GM18873 (cell line): ENCODE data around the gene SCD5.

ENCODE experiments used
- ATAC-seq: cut with Tn5 transposase; IDR thresholded peaks from one replicate; pipeline ENCODE4 v1.9.1; 2021; ENCODE audit warnings: mild to moderate bottlenecking, moderate library complexity, moderate number of reproducible peaks; ENCODE audit not compliant: unreplicated experiment, low FRiP score

SCD5 gene

DNA sequence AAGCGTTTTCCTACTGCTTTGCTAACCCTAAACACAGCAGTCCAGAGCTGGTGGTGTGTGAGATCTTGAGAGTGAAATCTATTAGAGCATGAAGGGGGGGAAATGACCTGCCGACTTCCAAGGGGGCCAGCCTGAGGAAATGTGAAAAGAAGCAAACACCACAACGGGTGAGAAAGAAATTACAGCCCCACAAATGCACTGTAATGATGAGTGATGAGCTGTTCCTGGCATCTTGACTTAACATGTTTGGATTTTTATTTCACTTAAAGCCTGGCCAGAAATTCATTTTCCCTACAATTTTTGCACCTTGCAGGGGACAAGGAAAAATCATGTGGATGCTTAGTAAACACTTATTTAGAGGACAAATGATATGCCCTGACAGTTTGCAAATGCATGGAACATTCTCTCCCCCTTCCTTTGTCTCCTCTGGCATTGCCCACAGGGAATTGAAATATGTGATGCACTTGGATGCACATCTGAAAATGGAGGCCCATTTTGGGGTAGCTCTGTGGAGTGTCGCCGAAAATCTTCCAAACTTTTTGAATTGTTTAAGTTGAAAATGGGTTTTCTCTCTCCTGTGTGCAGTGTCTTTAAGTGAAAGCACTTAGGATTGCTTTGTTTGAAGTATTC lies 152.5 kb downstream of the SCD5 start:
- ATAC-seq, result no peak

DNA sequence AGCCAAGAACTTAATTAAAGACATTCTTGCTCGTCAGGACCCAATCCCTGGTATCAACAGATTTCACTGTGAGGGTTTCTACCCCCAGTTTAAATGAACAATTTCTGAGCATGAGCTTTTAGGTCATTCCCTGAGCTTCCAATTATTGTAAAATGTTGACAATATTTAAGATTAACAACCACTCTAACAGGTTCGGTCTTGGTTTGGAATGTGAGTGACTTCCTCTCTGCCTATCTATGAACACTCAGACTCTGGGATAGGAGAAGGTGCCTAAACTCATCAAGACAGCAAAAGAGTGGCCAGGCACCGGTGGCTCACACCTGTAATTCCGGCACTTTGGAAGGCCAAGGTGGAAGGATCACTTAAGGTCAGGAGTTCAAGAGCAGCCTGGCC lies 153.9 kb downstream of the SCD5 start:
- no peak for ATAC-seq

DNA sequence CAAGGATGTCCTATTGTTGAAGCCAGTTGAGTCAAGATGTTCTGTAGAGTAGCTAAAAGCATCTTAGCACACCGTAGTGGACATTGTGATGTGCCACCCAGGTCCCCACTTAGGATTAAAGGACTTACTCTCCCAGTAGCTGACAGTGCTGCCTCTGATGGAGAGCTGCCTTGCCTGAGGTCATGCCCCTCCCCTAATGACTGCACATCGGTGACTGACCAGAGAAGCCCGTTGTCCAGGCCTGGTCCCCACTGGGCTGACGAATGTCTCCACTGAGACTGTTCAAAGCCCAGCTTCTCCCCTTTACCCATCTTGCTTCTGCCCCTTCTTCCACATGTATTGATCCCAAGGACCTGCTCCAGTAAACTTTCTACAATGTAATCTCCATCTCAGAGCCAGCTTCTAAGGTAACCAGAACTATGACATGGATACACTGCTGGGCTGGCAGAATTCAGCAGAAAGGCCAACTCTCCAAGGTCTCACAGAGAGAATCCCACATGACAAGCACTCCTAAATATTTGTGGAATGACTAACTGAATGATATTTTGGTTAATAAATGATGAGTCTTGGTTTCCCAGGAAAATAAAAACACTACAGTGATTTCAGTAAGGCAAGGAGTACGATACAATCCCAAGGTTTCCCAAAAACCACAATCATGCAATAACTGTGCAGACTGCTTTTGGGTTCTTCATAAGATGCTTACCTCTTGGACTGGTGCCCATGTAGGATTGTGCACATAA lies 154.4 kb downstream of the SCD5 start:
- no peak for ATAC-seq

DNA sequence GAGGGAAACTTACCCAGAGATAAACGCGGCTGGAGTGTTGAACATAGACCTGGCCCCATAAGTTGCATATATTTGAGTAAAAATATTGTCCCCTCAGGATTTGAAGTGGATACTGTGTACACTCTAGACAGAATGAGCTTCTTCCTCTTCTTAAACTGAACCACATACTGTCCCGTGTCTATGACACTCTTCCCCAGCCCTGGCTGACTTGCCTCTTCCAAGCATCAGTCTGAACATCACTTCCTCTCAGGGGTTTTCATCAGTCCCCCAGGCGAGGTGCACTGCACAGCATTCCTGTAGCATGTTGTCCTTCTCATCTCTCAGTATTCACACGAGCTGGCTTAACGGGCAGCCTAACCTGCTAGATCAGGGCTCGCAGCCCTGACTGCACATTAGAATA lies 156.3 kb downstream of the SCD5 start:
- ATAC-seq, result no peak

DNA sequence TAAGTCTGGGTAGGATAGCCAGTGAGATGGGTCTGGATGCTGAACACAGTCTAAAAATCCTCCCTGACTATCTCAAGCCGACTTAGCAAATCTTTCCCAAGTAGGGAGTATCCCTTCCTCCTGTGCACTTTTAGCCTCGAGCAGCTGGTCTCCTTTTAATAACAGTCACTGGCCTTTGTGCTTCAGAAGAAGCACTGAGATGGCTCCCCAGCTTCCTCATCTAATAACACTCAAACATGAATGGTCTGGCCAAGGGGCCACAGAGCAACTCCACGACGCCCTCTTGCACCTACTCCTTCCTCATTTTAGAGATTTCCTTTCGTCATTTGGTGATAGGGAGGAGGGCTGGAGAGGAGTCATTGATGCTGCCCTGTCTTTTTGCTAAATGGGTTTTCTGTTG lies 158.1 kb downstream of the SCD5 start:
- no peak for ATAC-seq

DNA sequence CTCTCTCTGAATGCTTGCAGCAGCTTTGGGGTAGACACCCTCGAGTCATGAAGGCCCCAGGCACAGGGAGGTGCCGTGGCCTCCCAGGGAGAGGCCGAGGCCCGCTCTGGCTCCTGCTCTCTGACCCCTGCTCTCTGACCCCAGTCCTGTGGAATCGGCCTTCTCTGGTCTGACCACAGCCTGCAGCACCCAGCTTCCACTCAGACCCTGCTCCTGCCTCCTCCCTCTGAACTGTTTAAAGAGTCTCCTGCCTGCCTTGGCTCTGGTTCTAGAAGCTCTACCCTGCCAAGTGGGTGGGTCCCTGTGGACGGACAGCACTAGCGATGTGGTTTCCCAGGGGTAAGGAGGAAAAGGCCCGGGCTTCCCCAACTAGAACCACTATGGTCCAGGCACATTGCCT lies 158.6 kb downstream of the SCD5 start:
- no peak for ATAC-seq

DNA sequence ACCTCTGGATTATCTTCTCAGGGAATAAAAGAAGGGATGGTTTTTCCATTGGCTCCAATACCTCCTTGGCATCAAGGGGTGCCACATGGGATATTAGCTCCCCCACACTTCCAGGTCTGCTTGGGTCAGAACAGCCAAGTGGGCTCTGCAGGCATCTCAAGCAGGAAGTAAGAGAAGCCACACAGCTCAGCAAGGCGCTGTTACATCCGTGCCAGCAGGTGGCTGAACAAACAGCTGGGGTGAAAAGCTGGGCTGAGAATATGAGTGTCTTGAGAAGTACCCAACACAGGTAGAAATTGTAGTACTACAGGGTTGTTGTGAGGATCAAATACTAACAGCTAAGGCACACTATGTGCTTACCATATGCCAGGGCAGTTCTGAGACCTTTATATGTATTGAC lies 160.1 kb downstream of the SCD5 start:
- ATAC-seq, result no peak

DNA sequence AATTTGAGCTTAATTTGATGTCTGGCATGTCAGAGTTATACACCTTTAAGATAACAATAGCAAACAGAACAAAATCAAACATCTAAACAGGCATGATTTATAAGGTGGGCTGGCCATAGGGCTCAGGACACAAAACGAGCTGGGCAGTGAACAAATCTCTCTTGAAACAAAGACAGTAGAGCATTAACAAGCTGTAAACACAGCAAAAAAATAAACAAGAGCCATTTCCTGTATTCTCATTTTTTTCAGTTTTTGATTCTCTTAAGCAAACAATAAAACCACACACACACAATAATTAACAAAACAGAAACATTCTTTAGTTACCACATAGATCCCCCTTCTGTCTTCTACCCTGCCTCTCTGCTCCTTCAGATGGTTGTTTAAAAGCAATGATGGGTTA lies 168.5 kb downstream of the SCD5 start:
- no peak for ATAC-seq

DNA sequence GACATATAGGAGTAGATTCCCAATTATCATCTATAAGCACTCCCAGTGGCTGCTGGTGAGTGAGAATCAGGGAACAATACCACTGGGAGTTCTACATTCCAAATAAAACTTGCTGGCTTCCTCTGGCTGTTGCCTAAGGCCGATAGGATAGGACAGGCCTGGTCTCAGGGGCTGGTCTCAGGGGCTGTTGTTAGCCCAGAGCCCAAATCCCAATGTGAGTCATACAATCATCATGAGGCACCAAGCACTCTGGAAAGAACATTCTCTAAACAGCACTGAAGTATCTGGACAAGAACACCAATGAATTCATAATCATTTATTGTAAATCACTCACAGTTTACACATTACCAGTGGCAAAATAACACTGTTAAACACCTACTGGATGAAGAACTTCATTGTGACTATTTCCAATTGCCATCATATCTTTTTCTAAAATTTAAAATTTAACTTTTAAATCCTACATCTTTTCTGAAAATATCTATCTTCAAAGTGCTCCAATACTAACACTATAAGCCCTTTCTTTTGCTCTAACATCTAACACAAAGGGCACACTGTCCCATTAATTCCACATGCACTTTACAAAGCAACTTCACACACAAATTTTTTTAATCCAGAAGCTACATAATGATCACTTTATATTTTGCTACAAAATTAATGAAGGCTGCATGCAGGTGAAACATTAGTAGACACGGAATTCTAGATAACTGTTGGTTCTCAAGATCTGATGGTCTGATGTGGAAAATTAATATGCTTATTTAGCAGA lies 169.2 kb downstream of the SCD5 start:
- no peak for ATAC-seq

DNA sequence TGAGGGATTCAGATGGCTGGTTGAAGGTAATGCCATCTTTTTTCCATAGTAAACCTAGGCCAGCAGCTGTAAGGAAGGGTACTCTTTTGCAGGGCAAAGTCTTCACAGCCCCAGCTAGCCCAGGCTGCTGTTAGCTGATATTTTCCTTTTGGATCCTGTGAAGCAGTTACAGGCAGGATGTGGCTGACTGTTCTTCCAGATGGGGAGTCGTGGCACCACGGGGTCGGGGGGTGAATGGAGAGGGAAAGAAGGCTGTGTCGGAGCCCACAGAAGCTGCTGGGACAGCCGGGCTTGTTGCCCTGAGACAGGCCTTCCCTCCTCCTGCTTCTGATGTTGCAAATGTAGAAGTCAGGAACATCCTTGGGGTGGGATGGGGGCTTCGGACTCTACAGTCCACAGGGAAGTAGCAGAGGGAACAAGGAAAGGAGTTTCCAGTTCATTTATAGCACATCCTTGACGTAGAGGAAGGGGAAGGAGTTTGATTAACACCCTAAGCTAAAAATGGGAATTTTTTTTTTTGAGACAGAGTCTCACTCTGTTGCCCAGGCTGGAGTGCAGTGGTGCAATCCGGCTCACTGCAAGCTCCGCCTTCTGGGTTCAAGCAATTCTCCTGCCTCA lies 172.2 kb downstream of the SCD5 start:
- no peak for ATAC-seq

DNA sequence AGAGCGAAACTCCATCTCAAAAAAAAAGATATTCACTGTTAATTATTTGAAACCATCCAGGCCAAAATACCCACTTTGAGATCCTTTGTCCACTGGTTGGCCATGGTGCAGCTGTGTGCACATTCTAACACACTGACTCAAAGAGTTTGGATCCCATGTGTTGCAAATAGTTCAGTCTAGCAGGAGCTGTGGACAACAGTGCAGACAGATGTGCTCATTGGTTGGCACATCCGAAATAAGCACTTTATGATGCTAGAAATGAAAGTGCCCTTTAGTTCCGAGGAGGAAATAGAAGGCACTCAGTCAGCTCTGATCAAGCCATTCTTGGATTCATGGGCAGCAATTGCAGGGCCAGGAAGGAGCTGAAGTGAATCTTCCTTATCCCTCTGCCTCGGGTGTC lies 173.8 kb downstream of the SCD5 start:
- ATAC-seq, result no peak

DNA sequence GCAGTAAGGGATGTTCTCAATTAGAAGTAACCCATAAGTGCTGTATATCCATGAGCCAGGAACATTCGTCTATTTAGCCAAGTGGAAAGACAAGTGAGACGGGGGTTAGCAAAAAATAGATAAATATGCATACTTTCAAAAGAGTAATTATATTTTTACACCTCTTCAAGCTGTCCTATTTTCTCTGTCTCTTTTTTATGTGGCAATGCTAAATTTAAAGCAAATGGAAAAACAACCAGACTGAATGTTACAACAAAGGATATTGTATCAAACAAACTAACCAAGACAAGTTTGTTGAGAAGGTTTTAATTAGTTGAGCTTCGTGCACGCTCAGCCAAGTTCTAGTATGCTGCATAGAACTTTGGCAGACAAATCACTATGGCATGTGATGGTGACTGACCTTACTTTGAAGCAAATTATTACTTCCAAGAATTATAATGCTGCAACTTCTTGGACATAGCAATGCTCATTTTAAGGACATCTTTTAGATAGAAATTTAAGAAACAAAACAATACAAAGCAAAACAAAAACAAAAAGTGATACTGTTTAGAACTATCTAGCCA lies 175.4 kb downstream of the SCD5 start:
- ATAC-seq, result no peak

DNA sequence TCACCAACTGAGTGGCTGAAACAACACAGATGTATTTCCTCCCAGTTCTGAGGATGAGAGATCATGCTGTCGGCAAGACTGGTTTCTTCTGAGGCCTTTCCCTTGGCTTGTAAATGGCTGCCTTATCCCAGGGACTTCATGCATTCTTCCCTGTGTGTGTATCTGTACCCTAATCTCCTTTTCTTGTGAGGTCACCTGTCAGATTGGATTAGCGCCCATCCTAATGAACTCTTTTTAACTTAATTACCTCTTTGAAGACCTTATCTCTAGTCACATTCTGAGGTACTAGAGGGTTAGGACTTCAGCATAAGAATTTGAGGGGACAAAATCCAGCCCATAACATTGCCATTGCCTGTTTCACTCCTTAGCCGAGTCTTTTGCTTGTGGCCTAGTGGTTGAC lies 177.3 kb downstream of the SCD5 start:
- ATAC-seq, result no peak

DNA sequence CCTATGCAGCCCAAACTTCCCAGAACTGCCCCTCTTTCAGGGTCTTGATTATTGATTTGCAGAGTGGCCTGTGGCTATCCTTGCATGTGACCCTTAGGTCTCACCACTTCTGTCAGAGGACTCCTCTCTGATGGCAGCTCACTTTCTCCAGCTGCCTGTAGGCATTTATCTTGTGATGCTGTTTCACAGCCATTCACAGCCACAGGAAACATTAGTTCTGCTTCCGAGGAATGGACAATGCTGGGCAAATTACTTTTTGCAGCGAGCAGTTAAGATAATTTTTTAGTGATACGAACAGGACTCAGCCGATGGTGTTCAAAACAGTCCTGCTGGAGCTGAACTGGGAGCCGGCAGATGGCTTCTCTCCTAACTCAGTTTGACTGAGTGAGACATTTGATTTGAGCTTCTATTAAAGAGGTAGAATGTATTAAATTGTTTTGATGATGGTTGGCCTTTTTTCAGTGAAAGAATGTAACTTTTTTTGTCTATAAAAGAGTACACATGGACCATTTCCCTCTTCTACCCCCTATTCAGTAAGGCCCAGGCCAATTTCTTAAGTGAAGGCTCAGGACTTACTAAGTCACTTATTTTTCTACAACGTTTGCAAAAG lies 178.4 kb downstream of the SCD5 start:
- no peak for ATAC-seq

DNA sequence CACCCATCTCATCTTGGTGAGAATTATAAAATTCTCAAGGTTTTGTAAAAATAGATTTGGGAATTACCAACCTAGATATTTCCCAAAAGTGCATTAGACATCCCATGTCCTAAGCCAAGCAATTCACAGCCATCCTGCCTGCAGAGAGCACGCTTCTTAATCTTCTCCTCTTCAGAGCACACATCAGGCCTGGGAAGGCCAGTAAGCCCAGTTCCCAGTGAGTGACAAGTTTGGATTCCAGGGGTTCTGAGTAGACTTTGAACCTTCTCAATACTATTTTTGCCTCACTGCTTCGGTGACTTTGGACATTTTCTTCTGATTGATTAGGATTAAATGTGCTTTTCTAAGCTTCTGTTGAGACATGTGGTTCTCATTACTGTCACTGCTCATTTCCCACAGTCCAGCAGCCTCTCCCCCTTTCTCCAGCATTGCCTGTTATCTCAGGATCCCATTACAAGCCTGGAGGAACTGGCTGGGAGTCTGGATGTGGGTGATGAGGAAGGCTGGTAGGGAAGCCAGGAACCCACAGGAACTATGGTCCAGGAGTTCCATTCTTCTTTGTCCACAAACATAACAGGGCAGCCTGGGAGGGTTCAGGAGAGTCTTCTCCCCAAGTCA lies 180.4 kb downstream of the SCD5 start:
- ATAC-seq, result no peak

DNA sequence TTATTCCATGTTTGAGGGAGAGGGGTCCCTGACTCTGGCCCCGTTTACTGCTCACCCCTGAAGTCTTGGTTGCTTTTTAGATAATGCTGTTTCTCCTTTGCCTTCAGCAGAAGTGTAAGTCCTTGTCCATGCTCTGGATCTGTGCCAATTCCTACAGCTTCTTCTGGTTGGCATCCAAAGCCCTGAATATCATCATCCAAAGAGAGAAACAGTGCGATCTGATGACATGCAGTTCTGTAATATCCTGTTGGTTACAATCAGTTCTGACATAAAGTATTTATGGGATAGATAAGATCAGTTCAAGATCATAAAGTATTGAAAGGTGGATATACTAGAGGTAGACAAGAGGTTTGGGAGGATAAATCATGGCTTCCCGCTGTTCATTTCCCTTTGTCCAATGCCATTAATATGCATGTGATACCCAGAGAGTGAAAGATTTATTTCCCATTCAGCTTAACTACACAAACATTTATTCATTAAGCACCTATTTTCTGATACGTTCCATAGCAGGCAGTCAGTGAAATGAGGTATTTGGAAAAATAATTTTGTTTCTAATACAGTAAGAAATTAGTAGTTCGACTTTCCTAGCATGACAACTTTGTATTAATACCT lies 183.7 kb downstream of the SCD5 start:
- no peak for ATAC-seq

DNA sequence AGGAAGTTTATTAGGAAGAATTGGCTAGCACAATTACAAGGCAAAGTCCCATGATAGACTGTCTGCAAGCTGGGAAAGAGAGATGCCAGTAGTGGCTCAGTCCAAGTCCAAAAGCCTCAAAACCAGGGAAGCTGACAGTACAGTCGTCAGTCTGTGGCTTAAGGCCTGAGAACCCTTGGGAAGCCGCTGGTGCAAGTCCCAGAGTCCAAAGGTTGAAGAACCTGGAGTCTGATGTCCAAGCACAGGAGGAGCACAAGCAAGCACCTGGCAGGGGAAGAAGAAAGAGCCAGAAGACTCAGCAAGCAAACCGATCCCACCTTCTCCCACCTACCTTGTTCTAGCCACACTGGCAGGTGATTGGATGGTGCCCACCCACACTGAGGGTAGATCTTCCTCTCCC lies 185.5 kb downstream of the SCD5 start:
- ATAC-seq, result no peak

DNA sequence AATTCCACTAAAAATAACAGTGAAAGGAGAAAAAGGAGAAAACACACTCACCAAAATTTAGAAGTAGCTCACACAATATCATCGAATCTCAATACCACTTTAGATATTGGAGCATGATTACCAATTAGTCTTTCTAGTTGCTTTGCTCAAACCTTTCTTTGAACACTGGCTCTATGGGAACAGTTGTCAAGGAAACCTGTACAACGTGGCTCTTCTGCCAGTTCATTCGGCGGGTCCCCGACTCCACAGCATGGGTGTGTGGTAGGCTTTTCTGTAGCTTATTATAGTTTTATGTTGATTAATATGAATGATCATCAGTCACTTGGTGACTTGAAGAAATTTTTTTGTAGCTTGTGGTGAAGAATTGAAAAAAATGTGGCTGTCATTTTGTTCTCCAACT lies 186.6 kb downstream of the SCD5 start:
- no peak for ATAC-seq

DNA sequence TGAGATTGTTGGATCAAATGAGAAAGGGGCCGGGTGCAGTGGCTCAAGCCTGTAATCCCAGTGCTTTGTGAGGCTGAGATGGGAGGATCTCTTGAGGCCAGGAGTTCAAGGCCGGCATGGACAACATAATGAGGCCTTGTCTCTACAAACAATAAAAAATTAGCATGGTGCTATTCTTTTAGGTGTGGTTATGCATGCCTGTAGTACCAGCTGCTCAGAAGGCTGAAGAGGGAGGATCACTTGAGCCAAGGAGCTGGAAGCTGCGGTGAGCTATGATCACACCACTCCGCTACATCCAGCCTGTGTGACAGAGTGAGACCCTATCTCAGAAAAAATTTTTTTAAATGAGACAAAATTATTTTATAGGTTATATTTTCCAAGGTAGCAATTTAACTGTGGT lies 187.1 kb downstream of the SCD5 start:
- no peak for ATAC-seq

DNA sequence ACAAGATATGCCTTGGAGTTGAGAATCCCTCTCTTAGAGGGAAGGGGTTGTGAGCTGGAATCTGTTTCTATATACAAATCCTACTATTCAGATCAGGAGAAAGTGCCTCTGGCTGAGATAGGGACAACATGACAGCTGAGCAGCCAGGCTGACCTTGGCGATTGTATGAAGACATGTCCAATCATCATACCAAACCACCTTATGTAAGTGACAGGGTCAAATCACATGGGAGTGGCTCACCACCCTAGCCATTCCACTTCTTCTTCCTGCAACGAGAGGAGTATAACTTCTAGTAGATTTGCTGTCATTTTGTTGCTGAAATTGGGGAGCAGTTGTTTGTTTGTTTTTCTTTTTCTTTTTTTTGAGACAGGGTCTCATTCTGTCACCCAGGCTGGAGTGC lies 188.6 kb downstream of the SCD5 start:
- no peak for ATAC-seq
